GM19240 (cell line): ENCODE results near the gene RAB17.
"Not testable (repeated sequence)": the region's sequence is repeated elsewhere in the genome, so short reads cannot be mapped to it uniquely, and the experiment has no call there.

ENCODE experiments used
- DNase-seq: peaks from one replicate; pipeline ENCODE4 v3.0.0; 2011; ENCODE audit warnings: low spot score; ENCODE audit not compliant: insufficient read length

The RAB17 gene

DNA sequence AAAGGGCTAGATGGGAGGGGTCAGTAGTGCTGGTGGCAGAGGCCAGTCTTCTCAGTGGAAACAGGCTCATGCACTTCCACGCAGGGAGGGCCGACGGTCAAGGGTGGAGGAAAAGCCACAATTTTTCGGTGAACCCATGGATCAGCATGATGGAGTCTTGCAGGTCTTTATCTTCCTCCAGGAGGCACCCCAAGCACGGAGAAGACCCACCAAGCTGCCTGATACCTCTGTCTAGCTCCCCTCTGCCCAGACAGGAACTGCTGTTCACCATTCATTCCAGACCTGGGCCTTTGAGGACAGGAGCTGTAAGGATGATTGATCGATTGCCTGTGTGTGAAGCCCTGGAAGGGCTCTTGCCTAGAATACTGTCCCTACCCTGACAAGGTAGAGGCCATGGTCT, 34.0 kb upstream of the RAB17 start:
- no peak for DNase-seq

DNA sequence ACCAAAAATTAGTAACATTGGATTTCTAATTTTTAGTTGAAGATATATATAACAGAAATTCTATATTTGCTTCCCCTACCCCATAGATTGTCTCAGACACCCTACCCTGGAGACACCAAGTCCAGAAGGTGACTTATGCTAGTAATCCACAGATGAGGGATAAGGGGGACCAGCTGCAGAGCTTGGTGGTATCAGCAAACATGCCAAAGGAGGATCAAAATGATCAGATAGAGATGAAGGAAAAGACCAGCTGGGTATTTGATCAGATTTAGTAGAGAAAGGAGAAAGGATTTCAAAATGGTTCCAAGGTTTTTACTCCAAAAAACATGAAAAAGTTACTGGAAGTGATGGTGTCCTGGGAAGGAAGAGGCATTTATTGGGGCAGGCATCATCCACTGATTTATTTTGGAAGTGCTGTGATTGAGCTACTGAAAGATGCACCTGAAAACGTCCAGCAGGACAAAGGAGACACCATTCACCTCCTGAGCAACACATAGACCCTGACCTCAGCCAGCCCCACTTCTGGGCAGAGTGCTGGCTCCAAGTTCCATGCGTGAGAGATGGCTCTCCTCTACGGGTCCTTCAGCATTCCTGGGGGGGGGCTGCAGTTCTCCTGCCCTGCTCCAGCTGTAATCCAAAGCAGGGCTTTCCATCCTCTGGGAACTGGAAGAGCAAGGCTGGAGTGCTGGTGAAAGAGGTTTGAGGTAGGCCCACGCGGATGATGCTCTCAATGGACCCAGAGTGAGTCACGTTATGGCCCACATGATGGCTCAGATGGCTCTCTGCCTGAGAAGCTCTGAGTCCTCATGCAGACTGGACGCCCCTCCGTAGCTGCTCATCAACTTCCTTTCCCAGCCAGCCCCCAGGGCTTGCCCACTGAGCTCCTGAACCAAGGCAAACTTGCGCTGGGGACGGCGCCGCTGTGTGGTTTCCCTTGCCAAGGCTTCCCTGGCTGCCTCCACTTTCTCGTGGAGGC, 33.2 kb upstream of the RAB17 start:
- no peak for DNase-seq

DNA sequence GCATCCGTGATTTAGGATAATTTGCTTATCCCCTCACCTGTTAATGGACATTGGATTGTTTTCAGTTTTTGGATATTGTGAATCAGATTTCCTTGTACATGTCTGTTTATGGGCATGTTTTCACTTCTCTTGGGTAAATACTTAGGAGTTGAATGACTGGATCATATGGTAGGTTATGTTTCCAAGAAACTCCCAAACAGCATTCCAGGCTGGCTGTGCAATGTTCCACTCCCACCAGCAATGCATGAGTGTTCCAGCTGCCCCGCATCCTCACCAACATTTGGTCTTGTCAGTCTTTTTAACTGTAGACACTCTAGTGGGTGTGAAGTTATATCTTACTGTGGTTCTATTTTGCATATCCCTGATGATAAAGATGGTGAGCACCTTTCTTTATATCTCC, 27.9 kb upstream of the RAB17 start:
- DNase-seq = no peak

DNA sequence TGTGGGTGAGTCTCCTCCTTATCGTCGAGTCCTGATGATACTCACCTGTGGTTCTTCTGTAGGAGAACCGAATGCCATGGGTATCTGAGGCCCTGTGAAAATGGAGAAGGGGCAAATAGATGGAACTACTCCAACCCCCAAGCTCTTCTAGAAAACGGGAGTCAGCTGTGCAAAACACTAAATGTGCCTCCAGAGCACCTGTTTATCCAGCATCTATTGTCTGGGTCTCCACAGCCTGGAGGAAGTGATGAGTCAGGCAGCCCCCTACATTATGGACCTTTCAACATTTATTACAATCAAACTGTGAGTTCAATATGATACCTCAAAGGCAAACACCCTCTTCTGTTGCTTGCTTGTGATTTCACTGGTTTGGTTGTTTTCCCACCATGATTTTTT, 27.1 kb upstream of the RAB17 start:
- no peak for DNase-seq

DNA sequence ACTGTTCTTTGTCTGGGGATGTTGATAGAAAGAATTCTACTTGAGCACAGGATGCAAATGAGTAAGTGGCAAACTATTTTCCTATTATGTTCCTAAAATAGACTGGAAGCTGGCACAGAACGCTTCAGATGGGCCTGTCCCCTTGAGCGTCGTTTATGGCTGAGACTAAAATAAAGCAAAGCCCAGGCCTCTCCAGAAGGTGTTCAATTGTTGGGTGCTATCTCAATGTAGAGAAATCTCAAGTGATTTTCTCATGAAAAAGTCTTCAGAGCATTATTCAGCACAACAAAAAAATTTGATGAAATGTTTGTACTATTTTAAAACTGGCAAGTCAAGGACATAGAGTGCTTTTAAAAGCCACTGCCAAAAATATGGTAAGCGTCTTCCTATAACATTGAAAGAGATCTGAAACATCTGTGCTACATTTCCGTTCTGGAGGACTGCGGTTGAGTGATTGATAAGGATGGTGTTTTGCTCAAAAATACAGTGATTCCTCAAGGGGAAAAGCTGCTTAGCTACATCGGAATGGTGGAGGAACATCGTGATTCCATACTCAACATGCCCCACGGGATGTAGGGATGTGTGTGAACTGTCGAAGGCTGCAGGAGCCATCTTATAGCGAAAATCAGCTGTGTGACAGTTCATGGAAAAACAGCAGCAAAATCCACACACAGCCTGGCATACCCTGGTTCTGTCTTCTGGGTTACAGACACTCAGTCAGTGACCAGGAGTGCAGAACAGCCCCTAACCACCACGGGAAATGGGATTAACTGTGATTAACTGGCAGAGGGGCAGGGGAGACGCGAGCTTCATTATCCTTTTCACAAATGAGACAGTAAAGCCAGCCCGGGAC, 26.4 kb upstream of the RAB17 start:
- no peak for DNase-seq

DNA sequence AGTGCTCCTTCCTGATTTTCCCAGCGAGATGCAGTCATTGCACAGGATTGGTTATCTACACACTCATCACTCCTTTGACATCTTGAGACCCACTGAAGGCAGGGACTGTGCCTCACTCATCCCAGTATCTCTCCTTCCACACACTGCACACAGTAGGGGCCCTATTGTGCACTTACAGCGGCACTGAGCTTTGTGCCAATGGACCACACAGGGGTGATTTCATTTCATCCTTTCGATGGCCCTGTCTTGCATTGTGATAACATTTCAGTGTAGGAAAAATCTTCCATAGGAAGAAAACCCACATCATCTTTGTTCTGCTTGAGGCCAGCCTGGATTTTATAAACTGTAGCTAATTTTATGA, 25.8 kb upstream of the RAB17 start:
- DNase-seq = no peak

DNA sequence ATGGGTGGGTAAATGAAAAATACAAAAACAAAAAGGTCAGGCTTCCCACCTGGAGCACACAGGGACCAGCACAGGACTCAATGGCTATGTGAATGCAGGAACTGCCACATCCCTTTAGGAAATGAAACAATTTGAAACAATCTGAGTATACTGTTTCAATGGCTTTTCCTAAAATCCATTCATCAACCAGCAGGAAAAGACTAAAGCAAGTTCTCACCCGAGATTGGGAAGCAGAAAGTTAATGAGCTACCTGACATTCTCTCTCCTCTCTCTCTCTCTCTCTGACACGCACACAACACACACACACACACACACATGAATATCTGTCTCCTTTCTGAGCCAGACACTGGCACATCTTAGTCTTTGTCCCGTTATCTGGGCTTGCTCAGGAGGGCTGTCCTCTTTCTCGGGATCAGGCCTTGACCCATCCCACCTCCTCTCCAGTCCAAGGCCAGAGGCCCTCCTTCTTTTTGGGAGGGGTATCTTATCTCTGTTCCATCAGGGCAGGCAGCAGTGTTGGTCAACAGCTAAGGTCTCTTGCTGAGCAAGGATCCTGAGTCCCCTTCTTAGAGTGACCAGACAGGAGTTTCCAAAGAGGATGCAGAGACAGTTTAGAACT, 25.2 kb upstream of the RAB17 start:
- DNase-seq = no peak

DNA sequence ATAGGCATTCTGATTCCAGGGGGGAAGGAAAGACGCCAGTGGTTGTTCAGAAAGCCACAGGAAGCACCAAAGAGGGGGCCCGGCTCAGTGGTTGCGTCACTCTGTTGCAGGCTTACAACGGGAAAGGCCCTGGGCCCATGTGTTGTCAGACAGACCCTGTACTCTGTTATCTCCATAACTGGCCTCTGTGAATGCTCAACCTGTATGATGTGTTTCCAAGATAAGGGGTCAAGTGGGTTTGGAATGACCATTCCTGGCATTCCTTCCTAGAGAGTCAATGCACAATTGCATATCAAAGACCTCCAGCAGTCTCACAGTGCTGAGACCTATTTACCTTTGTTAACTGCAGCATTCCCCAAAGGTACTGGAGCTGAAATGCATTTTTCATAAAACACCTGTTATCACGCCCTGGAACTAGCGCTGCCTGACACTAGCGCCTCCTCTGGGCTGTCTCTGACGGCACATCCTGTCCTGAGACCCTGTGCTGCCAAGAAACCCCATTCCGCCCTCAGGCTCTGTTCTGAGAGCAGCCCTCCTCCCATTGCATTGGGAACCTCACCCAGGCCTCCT, 23.7 kb upstream of the RAB17 start:
- DNase-seq = no peak

DNA sequence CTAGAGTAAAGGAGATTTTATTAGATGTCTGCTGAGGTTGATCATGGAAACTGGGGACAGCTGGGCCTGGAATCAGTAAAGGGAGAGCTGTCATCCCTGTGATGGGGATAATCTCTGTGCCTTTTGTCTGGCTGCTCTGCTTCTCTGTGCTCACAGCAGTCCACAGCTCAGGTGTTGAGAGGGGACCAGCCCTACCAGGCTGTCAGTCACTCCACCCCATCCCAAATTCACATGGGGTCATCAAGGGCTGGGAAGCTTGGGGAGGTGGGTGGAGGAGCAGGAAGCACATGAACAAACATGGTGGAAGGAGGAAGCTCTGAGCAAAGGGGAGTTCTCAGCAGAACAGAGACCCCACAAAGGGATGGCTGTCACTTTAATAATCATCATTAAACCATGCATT, 23.1 kb upstream of the RAB17 start:
- no peak for DNase-seq

DNA sequence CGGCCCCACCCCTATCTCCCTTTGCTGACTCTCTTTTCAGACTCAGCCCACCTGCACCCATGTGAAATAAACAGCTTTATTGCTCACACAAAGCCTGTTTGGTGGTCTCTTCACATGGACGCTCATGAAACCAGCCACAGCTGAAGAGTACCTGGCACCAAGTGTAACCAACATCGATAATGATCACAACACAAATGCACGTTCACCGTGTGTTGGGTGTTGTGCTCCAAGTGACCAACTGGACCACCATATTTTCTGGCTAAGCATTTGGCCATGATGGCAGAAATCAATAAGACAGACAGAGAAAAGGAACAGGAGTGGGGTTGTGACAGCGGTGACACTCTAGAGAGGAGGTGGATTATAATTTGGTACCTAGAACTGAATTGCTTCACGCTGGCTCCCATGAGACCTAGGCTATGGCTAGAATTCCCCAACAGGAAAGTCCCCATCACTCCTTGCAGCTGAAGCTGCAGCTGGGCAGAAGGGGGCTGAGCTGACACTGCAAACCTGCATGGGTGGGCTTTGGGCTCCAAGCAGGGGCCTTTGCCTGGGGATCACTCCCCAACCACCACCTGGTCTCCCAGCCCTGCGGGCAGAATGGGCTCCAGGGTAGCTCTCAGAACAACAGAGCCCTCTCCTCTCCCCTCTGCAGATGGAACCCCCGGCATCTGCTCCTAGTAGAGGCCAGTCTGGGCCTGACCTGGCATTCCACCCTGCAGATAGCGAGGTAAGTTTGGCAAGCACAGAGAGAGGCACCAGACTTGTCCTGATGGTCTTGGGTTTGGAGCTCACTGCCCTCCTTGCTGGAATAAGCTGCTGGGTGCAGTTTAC, 22.2 kb upstream of the RAB17 start:
- no peak for DNase-seq

DNA sequence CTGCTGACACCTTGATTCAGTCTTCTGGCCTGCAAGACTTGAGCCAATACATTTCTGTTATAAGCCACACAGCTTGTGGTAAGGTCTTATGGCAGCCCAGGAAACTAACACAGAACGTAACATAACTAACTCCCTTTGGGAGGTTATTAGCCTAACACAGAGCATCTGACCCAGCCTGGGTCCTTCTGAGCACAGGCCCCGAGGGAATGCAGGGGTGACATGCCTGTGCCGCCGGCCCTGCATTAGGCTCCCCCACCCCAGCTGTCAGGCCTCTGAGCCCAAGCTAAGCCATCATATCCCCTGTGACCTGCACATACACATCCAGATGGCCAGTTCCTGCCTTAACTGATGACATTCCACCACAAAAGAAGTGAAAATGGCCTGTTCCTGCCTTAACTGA, 16.0 kb upstream of the RAB17 start:
- DNase-seq = not testable (repeated sequence)

DNA sequence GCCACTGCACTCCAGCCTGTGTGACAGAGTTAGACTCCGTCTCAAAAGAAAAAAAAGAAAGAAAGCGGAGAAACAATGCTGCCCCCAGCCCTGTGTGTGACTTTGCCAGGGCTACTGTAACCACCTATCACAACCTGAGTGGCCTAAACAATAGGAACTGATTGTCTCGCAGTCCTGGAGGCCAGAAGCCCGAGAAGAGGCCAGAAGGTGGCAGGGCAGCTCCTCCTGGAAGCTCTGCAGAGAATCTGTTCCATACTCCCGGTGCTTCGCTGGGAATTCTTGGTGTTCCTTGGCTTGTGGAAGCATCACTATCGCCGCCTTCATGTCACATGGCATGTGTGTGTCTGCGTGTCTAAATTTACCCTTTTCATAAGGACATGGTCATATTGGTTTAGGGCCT, 14.4 kb upstream of the RAB17 start:
- no peak for DNase-seq

DNA sequence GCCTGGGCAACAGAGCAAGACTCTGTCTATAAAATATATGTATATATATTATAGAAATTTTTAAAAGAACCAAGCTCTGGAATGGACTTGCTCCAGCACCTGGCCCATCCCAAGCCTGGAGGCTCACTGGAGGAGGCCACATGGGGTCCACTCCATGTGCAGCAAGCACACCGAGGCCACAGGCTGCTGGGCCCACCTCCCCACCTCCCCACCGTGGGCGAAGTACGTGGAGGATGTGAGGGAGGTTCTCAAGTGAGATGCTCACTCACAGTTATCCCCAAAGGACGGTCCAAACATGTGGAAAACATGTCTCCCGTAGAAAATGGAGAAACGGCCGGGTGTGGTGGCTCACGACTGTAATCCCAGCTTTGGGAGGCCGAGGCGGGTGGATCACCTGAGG, 13.9 kb upstream of the RAB17 start:
- DNase-seq = no peak

DNA sequence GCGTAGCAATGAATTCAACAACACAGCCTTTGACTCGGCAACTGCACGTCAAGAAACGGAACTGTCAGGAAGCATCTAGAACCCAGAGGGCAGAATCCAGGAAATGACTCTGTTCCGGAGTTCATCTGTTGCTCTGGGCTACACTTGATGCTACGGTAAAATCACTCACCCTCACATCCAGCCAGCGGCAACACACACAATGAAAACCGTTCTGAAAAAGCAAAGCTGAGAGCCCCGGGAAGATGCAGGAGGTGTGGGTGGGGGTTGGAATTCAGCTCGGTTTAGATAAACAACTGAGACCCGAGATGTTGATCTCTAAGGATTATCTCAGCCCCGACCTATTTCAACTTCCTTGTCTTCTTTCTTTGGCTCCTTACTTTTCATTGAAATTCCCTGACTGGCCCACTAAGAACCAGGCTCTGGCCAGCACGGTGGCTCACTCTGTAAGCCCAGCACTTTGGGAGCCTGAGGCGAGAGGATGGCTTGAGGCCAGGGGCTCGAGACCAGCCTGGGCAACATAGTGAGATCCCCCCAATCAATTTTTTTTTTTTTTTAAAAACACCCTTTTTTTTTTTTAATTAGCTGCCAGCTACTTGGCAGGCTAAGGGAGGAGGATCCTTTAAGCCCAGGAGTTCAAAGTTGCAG, 13.3 kb upstream of the RAB17 start:
- no peak for DNase-seq

DNA sequence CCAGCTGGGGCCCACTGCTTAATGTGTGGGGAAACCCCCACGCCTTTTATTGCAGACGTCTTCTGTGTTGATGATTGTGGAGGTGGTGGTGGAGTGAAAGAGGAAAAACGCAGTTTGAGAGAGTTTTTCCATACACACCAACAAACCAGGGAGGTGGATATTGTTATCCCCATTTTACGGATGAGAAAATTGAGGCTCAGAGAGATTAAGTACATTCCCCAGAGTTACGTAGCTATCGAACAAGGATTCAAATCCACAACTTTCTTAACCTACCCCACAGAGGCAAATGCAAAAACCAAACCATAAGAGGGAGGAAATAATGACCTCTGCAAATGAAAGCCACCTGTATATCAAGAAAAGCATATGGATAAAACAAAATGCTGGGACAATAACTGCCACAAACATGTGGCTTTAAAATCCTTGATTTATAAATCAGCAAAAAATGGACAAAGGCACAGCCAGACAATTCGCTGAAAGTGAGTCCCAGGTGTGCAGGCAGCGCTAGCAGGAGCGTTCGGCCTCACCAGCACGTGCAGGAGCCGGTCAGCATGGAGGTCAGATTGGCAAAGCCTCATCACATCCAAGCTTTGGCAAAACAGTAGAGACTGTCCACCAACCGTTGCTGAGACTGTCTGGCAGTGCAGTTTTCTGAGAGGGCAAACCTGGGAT, 12.6 kb upstream of the RAB17 start:
- no peak for DNase-seq

DNA sequence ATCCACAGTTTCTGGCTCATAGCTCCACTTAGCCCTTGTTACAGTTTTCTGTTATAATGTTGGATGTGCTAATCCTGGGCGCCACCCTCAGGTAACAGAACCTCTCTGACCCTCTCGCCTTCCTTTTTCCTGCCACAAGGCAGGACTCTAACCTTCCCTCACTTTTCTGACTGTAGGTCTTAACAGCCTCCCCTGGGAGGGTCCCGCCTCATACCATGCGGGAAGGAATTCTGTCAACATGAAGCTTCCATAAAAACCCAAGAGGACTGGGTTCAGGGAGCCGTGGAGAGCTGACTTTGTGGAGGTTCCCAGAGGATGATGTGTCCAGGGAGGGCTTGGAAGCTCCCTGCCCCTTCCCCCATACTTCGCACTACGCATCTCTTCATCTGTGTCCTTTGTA, 11.9 kb upstream of the RAB17 start:
- DNase-seq = no peak

DNA sequence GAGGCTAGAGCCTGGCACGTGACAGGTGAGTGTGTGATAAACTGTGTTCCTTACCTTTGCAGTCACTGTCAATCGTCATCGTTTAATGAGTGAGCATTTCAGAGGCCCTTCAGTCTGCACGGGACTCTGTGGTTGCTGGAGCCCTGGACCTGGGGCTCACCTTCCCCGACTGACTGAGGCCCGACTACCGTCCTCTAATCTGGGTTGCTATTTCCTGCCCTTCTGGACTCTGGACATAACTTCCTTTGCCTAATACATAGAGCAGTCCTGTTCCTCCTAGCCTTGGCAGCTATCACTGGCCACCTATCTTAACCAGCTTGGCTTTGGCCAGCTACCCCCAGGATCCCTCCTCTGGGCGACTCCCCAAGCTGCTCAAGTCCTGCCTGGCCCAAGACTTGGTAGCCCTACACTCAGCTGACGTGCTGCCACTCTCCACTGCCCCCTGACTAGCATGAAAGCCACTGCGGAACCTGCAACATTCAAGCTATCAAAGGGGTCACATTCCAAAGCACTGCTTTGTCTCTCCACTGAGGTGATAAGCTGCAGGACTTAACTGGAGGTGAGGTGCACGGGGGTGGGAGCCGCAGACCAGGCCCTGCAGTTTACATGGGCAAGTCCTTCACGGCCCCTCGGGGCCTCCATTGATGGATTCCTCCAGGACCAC, 11.1 kb upstream of the RAB17 start:
- DNase-seq = no peak

DNA sequence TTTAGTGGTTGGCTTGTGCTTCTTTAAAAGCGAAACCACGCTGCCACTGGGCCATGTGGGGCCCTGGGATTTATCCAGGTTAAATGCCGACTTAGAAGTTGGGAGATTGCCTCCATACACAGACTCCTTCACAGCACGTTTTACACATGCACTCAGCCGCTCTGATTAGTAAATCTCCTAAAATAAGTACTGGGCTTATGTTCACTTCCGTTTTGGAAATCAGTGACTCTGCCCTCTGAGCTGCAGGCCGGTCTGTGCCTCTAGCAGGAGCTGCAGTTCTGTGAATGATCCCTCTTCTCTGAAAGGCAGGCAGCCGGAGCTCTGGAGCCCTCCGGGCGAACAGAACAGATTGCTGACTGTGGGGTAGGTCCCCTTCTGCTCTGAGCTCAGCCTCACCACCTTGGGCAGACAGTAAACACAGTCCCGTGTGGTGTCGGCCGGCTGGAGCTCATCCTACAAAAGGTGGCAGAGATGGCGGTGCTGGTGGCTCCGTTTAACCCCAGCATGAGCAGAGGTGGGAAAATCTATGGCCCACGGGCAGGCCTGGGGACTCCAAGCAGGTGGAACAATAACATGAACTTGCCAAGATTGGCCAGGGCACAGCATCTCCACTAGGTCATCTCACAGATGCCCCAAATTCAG, 9.8 kb upstream of the RAB17 start:
- no peak for DNase-seq
